Liver (tissue), 9 donors: ENCODE results near the gene RAB31. TPM values are rescaled to one million over a fixed set of nuclear protein-coding genes. Genes with fewer than 3 reads are reported as not detected.

Experiments used
- DNase-seq: peaks from one replicate; pipeline ENCODE4 v3.0.0-alpha.2; 2017; ENCODE audit warnings: low spot score
- H3K27ac ChIP-seq, 2 donors: one replicate each; pipeline ENCODE4 v1.7.0; 2013; ENCODE audit warnings: inconsistent platforms in 2 of 2, low read length in 2 of 2, control low read depth in 1 of 2, low read depth in 1 of 2, mild to moderate bottlenecking in 1 of 2
- H3K27me3 ChIP-seq, 4 donors: one replicate each; pipeline versions ENCODE4 v1.6.1 to v1.7.0; 2013; ENCODE audit warnings: low read length in 3 of 4, inconsistent platforms in 1 of 4, mild to moderate bottlenecking in 1 of 4, moderate library complexity in 1 of 4; ENCODE audit not compliant: control insufficient read depth in 4 of 4, insufficient read depth in 4 of 4
- H3K36me3 ChIP-seq, 4 donors: one replicate each; pipeline versions ENCODE4 v1.6.1 to v1.7.0; 2013; ENCODE audit warnings: low read length in 3 of 4, mild to moderate bottlenecking in 3 of 4, low read depth in 1 of 4, moderate library complexity in 1 of 4; ENCODE audit not compliant: control insufficient read depth in 4 of 4, insufficient read depth in 3 of 4
- H3K4me1 ChIP-seq, 4 donors: one replicate each; pipeline versions ENCODE4 v1.6.1 to v1.7.0; 2013; ENCODE audit warnings: low read length in 3 of 4, mild to moderate bottlenecking in 3 of 4, moderate library complexity in 1 of 4; ENCODE audit not compliant: control insufficient read depth in 4 of 4, insufficient read depth in 4 of 4
- H3K4me3 ChIP-seq, 3 donors: one replicate each; pipeline versions ENCODE4 v1.6.1 to v1.7.0; 2013; ENCODE audit warnings: low read length in 3 of 3, control low read depth in 1 of 3, low read depth in 1 of 3, mild to moderate bottlenecking in 1 of 3
- H3K9ac ChIP-seq, 2 donors: one replicate each; pipeline ENCODE4 v1.7.0; 2013; ENCODE audit warnings: low read length in 2 of 2, mild to moderate bottlenecking in 2 of 2, moderate library complexity in 2 of 2, control low read depth in 1 of 2, low read depth in 1 of 2
- H3K9me3 ChIP-seq, 4 donors: one replicate each; pipeline versions ENCODE4 v1.6.1 to v1.7.0; 2013; ENCODE audit warnings: low read length in 3 of 4; ENCODE audit not compliant: control insufficient read depth in 4 of 4
- EGR1 ChIP-seq, 2 donors: IDR thresholded peaks; 2 replicates each; pipeline ENCODE4 v1.6.1; 2016 to 2018; ENCODE audit warnings: antibody characterized with exemption in 2 of 2, low read depth in 2 of 2
- FOXA1 ChIP-seq: IDR thresholded peaks from 2 replicates; pipeline ENCODE4 v1.6.1; 2016; ENCODE audit warnings: antibody characterized with exemption
- FOXA2 ChIP-seq: IDR thresholded peaks from 2 replicates; pipeline ENCODE4 v1.6.1; 2016; ENCODE audit warnings: antibody characterized with exemption
- GABPA ChIP-seq, 2 donors: IDR thresholded peaks in 1 of 2; conservative IDR thresholded peaks in 1 of 2; 2 replicates each; pipeline ENCODE4 v1.6.1; 2016; ENCODE audit warnings: antibody characterized with exemption in 2 of 2, mild to moderate bottlenecking in 1 of 2, moderate library complexity in 1 of 2
- HNF4A ChIP-seq, 2 donors: conservative IDR thresholded peaks; 2 replicates each; pipeline ENCODE4 v1.6.1; 2016; ENCODE audit warnings: antibody characterized with exemption in 2 of 2, mild to moderate bottlenecking in 2 of 2
- HNF4G ChIP-seq: IDR thresholded peaks from 2 replicates; pipeline ENCODE4 v1.6.1; 2016; ENCODE audit warnings: antibody characterized with exemption
- JUND ChIP-seq, 2 donors: IDR thresholded peaks; 2 replicates each; pipeline ENCODE4 v1.6.1; 2016; ENCODE audit warnings: antibody characterized with exemption in 2 of 2
- MAX ChIP-seq: IDR thresholded peaks from 2 replicates; pipeline ENCODE4 v1.6.1; 2016; ENCODE audit warnings: antibody characterized with exemption
- NR2F2 ChIP-seq: IDR thresholded peaks from 2 replicates; pipeline ENCODE4 v1.6.1; 2016; ENCODE audit warnings: antibody characterized with exemption
- RAD21 ChIP-seq, 2 donors: IDR thresholded peaks; 2 replicates each; pipeline ENCODE4 v1.6.1; 2016; ENCODE audit warnings: antibody characterized with exemption in 2 of 2, mild to moderate bottlenecking in 2 of 2
- REST ChIP-seq: IDR thresholded peaks from 2 replicates; pipeline ENCODE4 v1.6.1; 2016; ENCODE audit warnings: antibody characterized with exemption, mild to moderate bottlenecking
- RXRA ChIP-seq, 2 donors: IDR thresholded peaks; 2 replicates each; pipeline ENCODE4 v1.6.1; 2017 to 2018; ENCODE audit warnings: antibody characterized with exemption in 2 of 2, mild to moderate bottlenecking in 1 of 2
- SP1 ChIP-seq: IDR thresholded peaks from 2 replicates; pipeline ENCODE4 v1.6.1; 2018; ENCODE audit warnings: antibody characterized with exemption, mild to moderate bottlenecking
- TAF1 ChIP-seq: conservative IDR thresholded peaks from 2 replicates; pipeline ENCODE4 v1.6.1; 2016; ENCODE audit warnings: antibody characterized with exemption, mild to moderate bottlenecking
- YY1 ChIP-seq: IDR thresholded peaks from 2 replicates; pipeline ENCODE4 v1.6.1; 2016; ENCODE audit warnings: antibody characterized with exemption, mild to moderate bottlenecking
- ZBTB33 ChIP-seq: IDR thresholded peaks from 2 replicates; pipeline ENCODE4 v1.6.1; 2016; ENCODE audit warnings: antibody characterized with exemption
- WGBS: extraction: QIAGEN DNeasy Blood & Tissue Kit; methylation state at CpG from one replicate; pipeline ENCODE4 v1.1.7; 2013; 5-methylcytosine and 5-hydroxymethylcytosine counted together
- polyA plus RNA-seq, 2 donors: library from polyadenylated mRNA; stranded (reverse) in 1 of 2; unstranded in 1 of 2; fragments of 200-250 nt in 1 of 2; fragments of >200 nt in 1 of 2; fragmentation: Nextera tagmentation in 1 of 2; extraction: Ambion mirVana in 1 of 2; gene quantifications; one replicate each; pipeline versions ENCODE4 v1.2.1 to v1.2.3, GENCODE V29; 2013 to 2015
- total RNA-seq, 2 donors: library from RNA; depleted of rRNA; stranded (reverse); fragments of >200 nt; gene quantifications; one replicate each; pipeline ENCODE4 v1.2.3, GENCODE V29; 2014
- TF ChIP-seq, protein P1 (sequence below): IDR thresholded peaks from 2 replicates; pipeline ENCODE4 v1.6.1; 2016; ENCODE audit warnings: antibody characterized with exemption
- TF ChIP-seq, protein P2 (sequence below): fragments of 150-350 bp; IDR thresholded peaks from 2 replicates; pipeline ENCODE4 v1.5.1; 2017; ENCODE audit warnings: improper control_type of control experiment, low read depth, low read length; ENCODE audit not compliant: missing input control
- donor health status: healthy.
- donor health status: healthy.
- donor health status: healthy.
- donor health status: healthy.
- donor health status: healthy.

Gene RAB31
- total and polyA plus RNA-seq, 4 donors, result 3.6 to 12.8 (median 9.7) TPM

GRCh38 chr18:9868857-9869714, 161.0 kb downstream of the RAB31 start:
- no peak for DNase-seq
- no peak for TF ChIP-seq SP1
- TF ChIP-seq JUND (IDR thresholded peaks at IDR 0.05), result no peak
- no peak for TF ChIP-seq ZBTB33
- no peak for TF ChIP-seq RAD21 (IDR thresholded peaks at IDR 0.05)
- TF ChIP-seq, protein P1, sequence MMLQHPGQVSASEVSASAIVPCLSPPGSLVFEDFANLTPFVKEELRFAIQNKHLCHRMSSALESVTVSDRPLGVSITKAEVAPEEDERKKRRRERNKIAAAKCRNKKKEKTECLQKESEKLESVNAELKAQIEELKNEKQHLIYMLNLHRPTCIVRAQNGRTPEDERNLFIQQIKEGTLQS, result no peak
- TF ChIP-seq RXRA (IDR thresholded peaks at IDR 0.05), result no peak
- TF ChIP-seq GABPA (IDR thresholded peaks at IDR 0.05 in 1 of 2, conservative IDR thresholded peaks at IDR 0.05 in 1 of 2), result no peak
- TF ChIP-seq FOXA2, result no peak
- TF ChIP-seq HNF4G, result no peak
- no peak for TF ChIP-seq HNF4A (conservative IDR thresholded peaks at IDR 0.05)
- TF ChIP-seq FOXA1, result no peak
- TF ChIP-seq NR2F2, result no peak
- Histone ChIP-seq H3K9ac (no peak overlapping the region), H3K9me3 (peaks cover 0 to 3% (median 3%) of the 10 kb centered on the region in 4 donors), H3K27ac (no peak overlapping the region), H3K4me1 (no peaks in the 10 kb centered on the region), H3K36me3 (no peaks in the 10 kb centered on the region), H3K4me3 (no peak overlapping the region), H3K27me3 (no peaks in the 10 kb centered on the region)
- WGBS, result 68% methylated on average over 6 of the region's 6 CpGs

DNA sequence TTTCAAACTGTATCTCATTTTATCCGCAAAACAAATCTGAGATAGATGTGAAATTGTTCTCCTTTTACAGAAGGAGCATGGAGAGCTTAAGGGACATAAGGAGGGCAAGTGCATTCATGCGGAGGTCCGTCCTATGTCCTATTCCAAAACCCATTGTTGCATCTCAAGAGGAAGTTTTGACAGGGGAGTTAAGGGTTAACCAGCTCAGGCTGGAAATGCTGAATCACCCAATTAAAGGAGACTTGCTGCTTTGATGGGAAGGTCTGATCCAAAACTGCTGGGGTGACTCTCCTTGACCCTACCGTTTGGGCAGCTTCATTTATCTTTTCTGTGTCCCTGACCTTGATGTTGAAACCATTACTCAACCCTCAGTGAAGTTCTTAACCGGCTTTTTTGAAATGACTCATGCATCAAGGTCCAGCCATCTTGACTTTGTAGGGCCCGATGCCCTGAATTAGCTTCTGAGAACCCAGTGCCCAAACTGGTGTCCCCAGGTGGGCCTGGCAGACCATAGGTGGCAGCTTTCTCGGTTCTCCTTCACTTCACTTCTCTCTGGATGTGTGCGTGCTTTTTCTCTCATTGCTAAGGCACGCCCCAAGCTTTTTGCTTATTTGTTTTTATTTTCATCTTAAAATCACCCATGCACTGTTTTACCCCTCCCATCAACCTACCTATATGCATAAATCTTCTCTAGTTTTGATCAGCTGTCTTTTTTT, 161.8 kb downstream of the RAB31 start:
- no peaks in the 10 kb centered on the region for H3K36me3 ChIP-seq
- H3K9me3 ChIP-seq, result peaks cover 0 to 3% (median 3%) of the 10 kb centered on the region in 4 donors
- TF ChIP-seq JUND (IDR thresholded peaks at IDR 0.05) (peak; percentile 59 to 68), MAX (no peak), YY1 (peak; percentile 47), RXRA (IDR thresholded peaks at IDR 0.05) (peak; percentile 30 to 46), HNF4A (conservative IDR thresholded peaks at IDR 0.05) (peak; percentile 39 to 44), SP1 (no peak), GABPA (IDR thresholded peaks at IDR 0.05 in 1 of 2, conservative IDR thresholded peaks at IDR 0.05 in 1 of 2) (no peak), FOXA2 (no peak), HNF4G (no peak), EGR1 (IDR thresholded peaks at IDR 0.05; ENCODE audit: low read depth in 2 of 2) (no peak), TAF1 (no peak), RAD21 (IDR thresholded peaks at IDR 0.05) (no peak), FOXA1 (no peak), ZBTB33 (no peak), REST (no peak), NR2F2 (no peak)
- TF ChIP-seq, protein P1, result peak; percentile 40
- TF ChIP-seq, protein P2, sequence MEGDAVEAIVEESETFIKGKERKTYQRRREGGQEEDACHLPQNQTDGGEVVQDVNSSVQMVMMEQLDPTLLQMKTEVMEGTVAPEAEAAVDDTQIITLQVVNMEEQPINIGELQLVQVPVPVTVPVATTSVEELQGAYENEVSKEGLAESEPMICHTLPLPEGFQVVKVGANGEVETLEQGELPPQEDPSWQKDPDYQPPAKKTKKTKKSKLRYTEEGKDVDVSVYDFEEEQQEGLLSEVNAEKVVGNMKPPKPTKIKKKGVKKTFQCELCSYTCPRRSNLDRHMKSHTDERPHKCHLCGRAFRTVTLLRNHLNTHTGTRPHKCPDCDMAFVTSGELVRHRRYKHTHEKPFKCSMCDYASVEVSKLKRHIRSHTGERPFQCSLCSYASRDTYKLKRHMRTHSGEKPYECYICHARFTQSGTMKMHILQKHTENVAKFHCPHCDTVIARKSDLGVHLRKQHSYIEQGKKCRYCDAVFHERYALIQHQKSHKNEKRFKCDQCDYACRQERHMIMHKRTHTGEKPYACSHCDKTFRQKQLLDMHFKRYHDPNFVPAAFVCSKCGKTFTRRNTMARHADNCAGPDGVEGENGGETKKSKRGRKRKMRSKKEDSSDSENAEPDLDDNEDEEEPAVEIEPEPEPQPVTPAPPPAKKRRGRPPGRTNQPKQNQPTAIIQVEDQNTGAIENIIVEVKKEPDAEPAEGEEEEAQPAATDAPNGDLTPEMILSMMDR, result no peak
- 61% methylated on average over 9 of the region's 9 CpGs for WGBS
- H3K9ac ChIP-seq, result no peak overlapping the region
- no peaks in the 10 kb centered on the region for H3K4me1 ChIP-seq
- no peak for DNase-seq
- H3K27me3 ChIP-seq, result no peaks in the 10 kb centered on the region
- no peak overlapping the region for H3K27ac ChIP-seq
- no peak overlapping the region for H3K4me3 ChIP-seq
